ENCODE data around the gene IGF1R.

The IGF1R gene

DNA sequence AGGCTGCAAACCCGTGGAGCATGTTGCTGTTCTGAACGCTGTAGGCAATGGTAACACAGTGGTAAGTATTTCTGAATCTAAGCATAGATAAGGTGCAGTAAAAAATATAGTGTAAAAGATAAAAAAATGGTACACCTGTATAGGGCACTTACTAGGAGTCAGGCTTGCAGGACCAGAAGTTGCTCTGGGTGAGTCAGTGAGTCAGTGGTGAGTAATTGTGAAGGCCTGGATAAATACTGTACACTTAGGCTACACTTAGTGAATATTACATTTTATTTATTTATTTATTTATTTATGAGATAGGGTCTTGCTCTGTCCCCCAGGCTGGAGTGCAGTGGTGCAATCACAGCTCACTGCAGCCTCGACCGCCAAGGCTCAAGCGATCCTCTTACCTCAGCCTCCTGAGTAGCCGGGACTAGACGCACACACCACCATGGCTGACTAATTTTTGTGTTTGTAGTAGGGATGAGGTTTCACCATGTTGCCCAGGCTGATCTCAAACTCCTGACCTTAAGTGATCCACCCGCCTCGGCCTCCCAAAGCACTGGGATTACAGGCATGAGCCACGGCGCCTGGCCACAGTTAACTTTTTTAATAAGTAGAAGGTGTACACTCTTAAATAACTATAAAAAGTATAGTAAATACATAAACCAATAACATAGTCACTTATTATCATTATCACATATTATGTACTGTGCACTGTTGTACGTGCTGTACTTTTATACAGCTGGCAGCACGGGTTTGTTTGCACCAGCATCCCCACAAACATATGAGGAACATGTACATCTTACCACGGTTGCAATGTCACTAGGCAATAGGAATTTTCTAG is 155.1 kb downstream of the IGF1R start:
- peak; percentile 52 for DNase-seq

GRCh38 chr15:98804057-98804380 is 155.7 kb downstream of the IGF1R start:
- DNase-seq: no peak

DNA sequence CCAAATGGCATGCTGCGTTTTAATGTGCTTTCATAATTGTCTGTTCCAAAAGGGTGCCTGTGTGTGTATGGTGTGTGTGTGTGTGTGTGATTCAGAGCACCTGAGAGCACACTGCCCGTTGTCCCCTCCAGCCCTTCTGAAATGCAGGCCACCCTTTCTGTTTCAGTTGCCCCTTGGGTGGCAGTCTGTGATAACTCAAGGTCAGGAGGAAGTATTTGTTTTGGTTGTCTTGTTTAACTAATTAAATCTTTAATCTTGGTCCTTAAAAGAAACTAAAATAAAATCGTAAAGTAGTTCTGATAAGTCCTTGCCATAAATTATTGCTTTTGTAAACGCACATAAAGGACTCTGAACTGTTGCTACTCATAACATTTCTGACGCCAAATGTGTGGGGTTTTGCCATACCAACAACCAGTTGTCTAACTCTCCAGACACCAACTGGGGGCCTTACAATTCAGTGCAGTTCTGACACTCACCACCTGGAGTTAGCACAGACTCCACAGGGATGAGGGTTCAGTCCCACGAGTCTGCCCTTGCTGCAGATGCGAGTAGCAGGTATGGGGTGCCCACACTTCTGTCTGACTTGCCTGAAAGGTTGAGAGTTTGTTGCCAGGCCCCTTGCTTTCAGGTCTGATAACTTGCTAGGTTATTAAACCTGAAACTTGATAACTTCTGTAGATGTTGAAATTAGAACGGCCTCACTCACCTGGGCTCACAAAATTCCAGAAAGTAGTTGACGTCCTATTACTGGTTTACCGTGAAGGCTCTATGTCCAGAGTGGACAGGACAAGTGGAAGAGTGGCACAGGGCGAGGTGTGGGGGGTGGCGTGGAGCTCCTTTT is 157.3 kb downstream of the IGF1R start:
- no peak for DNase-seq

DNA sequence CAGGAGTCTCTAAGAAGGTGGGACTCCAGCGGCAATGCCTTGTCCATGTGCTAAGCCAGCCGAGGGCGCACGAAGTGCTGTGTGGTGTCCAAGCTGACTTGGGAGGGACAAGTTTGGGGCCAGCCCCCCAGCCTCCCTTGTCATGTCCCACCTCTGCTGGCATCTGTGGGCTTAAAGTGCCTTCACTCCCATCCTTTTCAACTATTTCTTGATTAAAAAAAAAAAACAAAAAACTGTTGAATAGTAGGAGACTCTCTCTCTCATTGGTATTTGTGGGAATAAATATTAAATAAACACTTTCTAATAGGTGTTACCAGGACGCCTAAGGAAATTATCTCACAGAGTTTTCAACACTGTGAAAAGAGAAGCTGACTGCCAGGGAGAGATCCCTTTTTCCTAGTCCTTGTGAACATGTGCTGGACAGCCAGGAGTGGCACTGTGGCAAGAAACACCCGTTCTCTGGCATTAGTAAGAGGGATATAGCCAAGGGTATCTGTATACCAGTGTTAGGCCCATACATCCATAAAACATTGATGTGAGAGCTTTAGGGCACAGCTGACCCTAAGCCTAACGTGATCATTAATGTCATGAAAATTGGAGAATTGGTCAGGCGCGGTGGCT is 158.0 kb downstream of the IGF1R start:
- DNase-seq: no peak

- peak; percentile 88 for DNase-seq
Observed at GRCh38 chr15:98807262-98807661, 158.9 kb downstream of the IGF1R start.

GRCh38 chr15:98809273-98809672 is 160.9 kb downstream of the IGF1R start:
- DNase-seq: no peak

DNA sequence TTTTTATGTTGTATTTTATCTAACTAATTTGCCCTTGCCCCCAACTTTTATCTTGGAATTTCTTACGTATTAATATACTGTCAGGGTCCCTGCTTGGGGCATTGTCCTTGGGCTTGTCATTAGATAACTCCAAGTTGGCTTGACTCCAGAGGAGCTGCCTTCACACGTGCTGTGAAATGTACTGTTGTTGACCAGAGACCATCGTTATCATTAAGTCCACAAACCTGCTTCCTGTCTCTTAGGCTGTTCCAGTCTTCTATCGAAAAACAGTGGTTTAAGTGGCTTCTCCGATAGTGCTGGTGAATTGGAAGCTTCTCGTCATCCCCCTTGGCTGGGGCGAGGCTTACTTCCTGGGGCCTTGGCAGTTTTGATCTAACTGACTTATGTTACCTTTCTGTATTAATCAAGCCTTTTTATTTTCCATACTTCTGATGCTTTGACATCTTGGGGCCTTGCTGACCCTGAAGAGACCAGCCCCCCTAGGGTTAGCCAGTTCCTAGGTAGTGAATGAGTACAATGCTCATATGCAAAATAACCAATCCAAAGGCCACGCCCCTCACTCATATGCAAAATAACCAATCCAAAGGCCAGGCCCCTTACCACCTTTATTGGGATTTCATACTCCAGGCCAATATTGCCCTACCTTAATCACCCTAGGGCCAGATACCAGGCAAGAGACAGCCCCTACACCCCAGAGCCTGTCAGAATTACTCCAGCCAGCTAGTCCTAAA is 164.5 kb downstream of the IGF1R start:
- DNase-seq: no peak

DNA sequence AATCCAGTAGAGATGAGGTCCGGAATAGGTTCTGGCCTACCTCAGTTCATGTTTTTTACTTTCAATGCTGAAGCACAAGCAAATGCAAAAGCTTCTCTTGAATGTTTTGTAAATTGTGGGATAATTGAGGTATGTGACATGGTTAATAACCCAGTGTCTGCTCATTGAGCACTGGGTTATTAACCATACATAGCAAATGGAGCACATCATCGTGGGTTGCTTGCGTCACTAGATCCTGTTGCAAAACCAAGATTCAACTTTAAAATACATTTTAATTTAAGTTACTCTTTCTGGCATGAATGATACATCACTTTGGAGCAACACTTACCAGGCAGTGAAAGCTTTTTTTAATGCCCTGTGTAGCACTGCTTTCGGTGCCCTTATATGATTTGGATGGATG is 165.6 kb downstream of the IGF1R start:
- DNase-seq: no peak

GRCh38 chr15:98815207-98815606 is 166.9 kb downstream of the IGF1R start:
- no peak for DNase-seq

GRCh38 chr15:98817745-98818144 is 169.4 kb downstream of the IGF1R start:
- DNase-seq: no peak

GRCh38 chr15:98823012-98823458 is 174.7 kb downstream of the IGF1R start:
- peak; percentile 82 for DNase-seq

- no peak for DNase-seq
Observed at GRCh38 chr15:98823616-98824015, 175.3 kb downstream of the IGF1R start.

GRCh38 chr15:98824595-98824994 is 176.3 kb downstream of the IGF1R start:
- DNase-seq: no peak

DNA sequence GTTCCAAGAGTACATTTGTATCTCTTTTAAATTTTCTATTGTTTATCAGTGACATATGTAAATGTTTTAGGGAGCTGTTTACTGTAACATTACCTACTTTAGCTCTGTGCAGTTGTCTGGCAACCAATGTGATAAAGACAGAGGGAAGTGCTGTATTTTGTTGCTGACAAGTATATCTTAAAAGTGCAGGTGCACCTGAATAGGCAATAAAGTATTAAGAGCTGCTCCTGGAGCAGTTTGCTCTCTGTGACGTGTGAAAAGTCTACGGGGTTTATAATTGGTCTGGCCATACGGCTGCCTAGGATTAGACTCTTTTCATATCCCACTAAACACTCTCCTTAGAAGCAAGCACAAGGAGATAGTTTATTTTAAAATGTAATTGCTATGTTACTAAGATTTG is 178.3 kb downstream of the IGF1R start:
- no peak for DNase-seq

- DNase-seq: no peak
Observed at GRCh38 chr15:98827217-98827616, 178.9 kb downstream of the IGF1R start.

- no peak for DNase-seq
Observed at GRCh38 chr15:98830034-98830634, 181.8 kb downstream of the IGF1R start.

DNA sequence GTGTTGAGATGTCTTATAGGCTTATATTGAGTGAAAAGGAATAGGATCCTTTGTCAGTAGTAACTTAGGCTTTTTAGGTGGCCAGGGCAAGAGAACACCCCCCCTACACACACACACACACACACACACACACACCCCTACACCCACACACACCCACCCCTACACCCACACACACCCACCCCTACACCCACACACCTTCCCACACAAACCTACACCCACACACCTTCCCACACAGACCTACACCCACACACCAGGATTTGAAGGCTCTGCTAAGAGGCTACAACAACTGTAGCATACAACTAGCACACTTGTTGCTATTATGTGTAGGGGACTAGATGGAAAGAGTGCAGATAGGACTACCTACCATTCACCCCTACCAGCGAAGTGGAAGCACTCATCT is 186.6 kb downstream of the IGF1R start:
- no peak for DNase-seq

DNA sequence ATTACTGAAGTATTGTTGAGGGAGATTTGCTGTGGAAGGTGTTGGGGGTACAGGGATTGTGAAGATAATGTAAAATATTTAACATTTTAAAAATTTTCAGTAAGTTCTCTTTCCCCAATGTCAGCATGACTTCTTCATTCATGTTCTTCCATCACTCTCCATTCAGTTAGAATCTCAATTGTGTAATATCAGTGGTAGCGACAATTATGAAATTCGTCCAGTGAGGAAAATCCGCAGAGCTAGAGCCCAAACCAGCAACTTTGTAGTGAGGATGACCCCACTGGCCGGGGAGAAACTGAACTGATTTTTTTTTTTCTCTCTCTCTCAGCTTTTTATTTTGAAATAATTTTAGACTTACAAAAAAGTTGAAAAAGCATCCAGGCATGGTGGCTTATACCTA is 187.5 kb downstream of the IGF1R start:
- no peak for DNase-seq

- DNase-seq: no peak
Observed at GRCh38 chr15:98838387-98839259, 190.3 kb downstream of the IGF1R start.

GRCh38 chr15:98840053-98840452 is 191.7 kb downstream of the IGF1R start:
- no peak for DNase-seq

- DNase-seq: no peak
Observed at GRCh38 chr15:98841419-98841970, 193.2 kb downstream of the IGF1R start.
